Osteoblast (primary cell): ENCODE results near the gene TTC13. TPM values are rescaled to one million over a fixed set of nuclear protein-coding genes. Genes with fewer than 3 reads are reported as not detected.
A peak's percentile ranks its signal among the peaks of the same experiment; 100 is the strongest.

Source experiments
- DNase-seq: peaks from one replicate; pipeline ENCODE4 v3.0.0; 2011; ENCODE audit warnings: low spot score, mixed read lengths; ENCODE audit not compliant: insufficient read length; ENCODE audit errors: missing footprints
- H2AFZ ChIP-seq: 2 replicates; pipeline ENCODE4 v1.6.0; 2011; ENCODE audit warnings: mild to moderate bottlenecking, low read length
- H3K27ac ChIP-seq: 2 replicates; pipeline ENCODE4 v1.5.1; 2011; ENCODE audit warnings: mild to moderate bottlenecking, low read depth, low read length, moderate library complexity
- H3K27me3 ChIP-seq: 2 replicates; pipeline ENCODE4 v1.6.0; 2012; ENCODE audit warnings: mild to moderate bottlenecking, control low read depth, inconsistent platforms, low read length, moderate library complexity; ENCODE audit not compliant: insufficient read depth
- H3K36me3 ChIP-seq: 2 replicates; pipeline ENCODE4 v1.5.1; 2011; ENCODE audit warnings: mild to moderate bottlenecking, low read length, control low read depth, moderate library complexity; ENCODE audit not compliant: insufficient read depth
- H3K4me1 ChIP-seq: 2 replicates; pipeline ENCODE4 v1.5.1; 2011; ENCODE audit warnings: mild to moderate bottlenecking, low read length, control low read depth, moderate library complexity; ENCODE audit not compliant: insufficient read depth
- H3K4me2 ChIP-seq: 2 replicates; pipeline ENCODE4 v1.6.0; 2011; ENCODE audit warnings: mild to moderate bottlenecking, low read length; ENCODE audit not compliant: insufficient read depth
- H3K4me3 ChIP-seq: fragments of 200-600 bp; sonication (generic); 3 replicates; pipeline ENCODE4 v1.5.1; 2012; ENCODE audit warnings: mild to moderate bottlenecking, low read length, inconsistent platforms; ENCODE audit not compliant: insufficient read depth
- H3K79me2 ChIP-seq: 2 replicates; pipeline ENCODE4 v1.6.0; 2012; ENCODE audit warnings: mild to moderate bottlenecking, low read length, control low read depth, inconsistent platforms; ENCODE audit not compliant: insufficient read depth
- H3K9me3 ChIP-seq: 2 replicates; pipeline ENCODE4 v1.5.1; 2011; ENCODE audit warnings: low read depth, low read length, control low read depth
- H4K20me1 ChIP-seq: 2 replicates; pipeline ENCODE4 v1.6.0; 2012; ENCODE audit warnings: mild to moderate bottlenecking, low read length, control low read depth; ENCODE audit not compliant: insufficient read depth
- total RNA-seq: library from RNA; depleted of rRNA; stranded (reverse); fragments of >200 nt; gene quantifications from 2 replicates; pipeline ENCODE4 v1.2.3, GENCODE V29; 2012
- TF ChIP-seq, protein P1 (sequence below): IDR thresholded peaks from 2 replicates; pipeline ENCODE4 v1.5.1; 2011; ENCODE audit warnings: mild to moderate bottlenecking, low read depth, low read length, moderate library complexity; ENCODE audit errors: extremely low read depth

Gene TTC13
- total RNA-seq, 1 donor = 15.9 TPM

- H3K4me2 ChIP-seq = no peak overlapping the region
- peaks cover 42% of the 10 kb centered on the region for H3K36me3 ChIP-seq
- no peak overlapping the region for H3K4me3 ChIP-seq
- H3K79me2 ChIP-seq = peaks cover 100% of the 10 kb centered on the region
- TF ChIP-seq, protein P1, sequence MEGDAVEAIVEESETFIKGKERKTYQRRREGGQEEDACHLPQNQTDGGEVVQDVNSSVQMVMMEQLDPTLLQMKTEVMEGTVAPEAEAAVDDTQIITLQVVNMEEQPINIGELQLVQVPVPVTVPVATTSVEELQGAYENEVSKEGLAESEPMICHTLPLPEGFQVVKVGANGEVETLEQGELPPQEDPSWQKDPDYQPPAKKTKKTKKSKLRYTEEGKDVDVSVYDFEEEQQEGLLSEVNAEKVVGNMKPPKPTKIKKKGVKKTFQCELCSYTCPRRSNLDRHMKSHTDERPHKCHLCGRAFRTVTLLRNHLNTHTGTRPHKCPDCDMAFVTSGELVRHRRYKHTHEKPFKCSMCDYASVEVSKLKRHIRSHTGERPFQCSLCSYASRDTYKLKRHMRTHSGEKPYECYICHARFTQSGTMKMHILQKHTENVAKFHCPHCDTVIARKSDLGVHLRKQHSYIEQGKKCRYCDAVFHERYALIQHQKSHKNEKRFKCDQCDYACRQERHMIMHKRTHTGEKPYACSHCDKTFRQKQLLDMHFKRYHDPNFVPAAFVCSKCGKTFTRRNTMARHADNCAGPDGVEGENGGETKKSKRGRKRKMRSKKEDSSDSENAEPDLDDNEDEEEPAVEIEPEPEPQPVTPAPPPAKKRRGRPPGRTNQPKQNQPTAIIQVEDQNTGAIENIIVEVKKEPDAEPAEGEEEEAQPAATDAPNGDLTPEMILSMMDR = no peak
- H3K27ac ChIP-seq = no peak overlapping the region
- no peak overlapping the region for H2AFZ ChIP-seq
- no peaks in the 10 kb centered on the region for H3K27me3 ChIP-seq
- peaks cover 81% of the 10 kb centered on the region for H3K4me1 ChIP-seq
- DNase-seq = no peak
- peaks cover 73% of the 10 kb centered on the region for H4K20me1 ChIP-seq
- H3K9me3 ChIP-seq = no peaks in the 10 kb centered on the region
Measured at GRCh38 chr1:230861489-230861888, 117.2 kb downstream of the TTC13 start.

DNA sequence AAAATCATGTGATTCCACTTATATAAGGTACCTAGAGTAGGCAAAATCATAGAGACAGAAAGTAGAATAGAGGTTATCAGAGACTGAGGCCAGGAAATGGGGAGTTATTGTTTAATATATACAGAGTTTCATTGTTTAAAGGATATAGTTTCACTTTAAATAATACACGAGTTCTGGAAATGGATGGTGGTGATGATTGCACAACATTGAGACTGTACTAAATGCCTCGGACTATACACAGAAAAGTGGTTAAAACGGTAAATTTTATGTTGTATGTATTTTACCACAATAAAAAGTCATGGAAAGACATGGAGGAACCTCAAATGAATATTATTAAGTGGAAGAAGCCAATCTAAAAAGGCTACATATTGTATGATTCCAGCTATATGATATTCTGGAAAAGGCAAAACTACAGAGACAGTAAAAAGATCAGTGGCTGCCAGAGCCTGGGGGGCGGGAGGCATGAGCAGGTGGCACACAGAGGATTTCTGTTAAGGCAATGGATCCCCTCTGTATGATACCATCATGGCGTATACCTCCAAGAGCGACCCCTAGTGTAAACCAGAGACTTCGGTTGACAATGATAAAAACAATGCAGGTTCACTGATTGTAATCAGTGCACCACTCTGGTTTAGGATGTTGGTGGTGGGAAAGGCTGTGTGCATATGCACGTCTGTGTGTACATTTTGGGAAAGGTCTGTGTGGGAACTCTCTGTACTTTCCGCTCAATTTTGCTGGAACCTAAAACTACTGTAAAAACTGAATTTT lies 117.9 kb downstream of the TTC13 start:
- TF ChIP-seq, protein P1 = no peak
- Histone ChIP-seq H3K4me2 (no peak overlapping the region), H3K27ac (no peak overlapping the region), H3K4me1 (peaks cover 81% of the 10 kb centered on the region), H3K79me2 (peaks cover 100% of the 10 kb centered on the region), H4K20me1 (peaks cover 71% of the 10 kb centered on the region), H3K4me3 (no peak overlapping the region), H3K9me3 (no peaks in the 10 kb centered on the region), H2AFZ (no peak overlapping the region), H3K36me3 (peaks cover 44% of the 10 kb centered on the region), H3K27me3 (no peaks in the 10 kb centered on the region)
- DNase-seq = no peak

GRCh38 chr1:230858918-230859729 lies 119.5 kb downstream of the TTC13 start:
- Histone ChIP-seq H3K79me2 (peaks cover 100% of the 10 kb centered on the region), H4K20me1 (peaks cover 62% of the 10 kb centered on the region), H3K4me2 (peak overlapping the region; percentile 38), H2AFZ (no peak overlapping the region), H3K4me3 (no peak overlapping the region), H3K4me1 (peaks cover 70% of the 10 kb centered on the region), H3K36me3 (peaks cover 43% of the 10 kb centered on the region), H3K9me3 (no peaks in the 10 kb centered on the region), H3K27ac (peak overlapping the region; percentile 86), H3K27me3 (no peaks in the 10 kb centered on the region)
- TF ChIP-seq, protein P1 = no peak
- DNase-seq = no peak
